ENCODE results near the gene SEC14L3. TPM values are rescaled to one million over a fixed set of nuclear protein-coding genes. Genes with fewer than 3 reads are reported as not detected.
"Not testable (repeated sequence)": the region's sequence is repeated elsewhere in the genome, so short reads cannot be mapped to it uniquely, and the experiment has no call there.

SEC14L3 gene
- polyA plus RNA-seq, 10 donors, result 0.08 to 0.10 TPM; not detected in 8

DNA sequence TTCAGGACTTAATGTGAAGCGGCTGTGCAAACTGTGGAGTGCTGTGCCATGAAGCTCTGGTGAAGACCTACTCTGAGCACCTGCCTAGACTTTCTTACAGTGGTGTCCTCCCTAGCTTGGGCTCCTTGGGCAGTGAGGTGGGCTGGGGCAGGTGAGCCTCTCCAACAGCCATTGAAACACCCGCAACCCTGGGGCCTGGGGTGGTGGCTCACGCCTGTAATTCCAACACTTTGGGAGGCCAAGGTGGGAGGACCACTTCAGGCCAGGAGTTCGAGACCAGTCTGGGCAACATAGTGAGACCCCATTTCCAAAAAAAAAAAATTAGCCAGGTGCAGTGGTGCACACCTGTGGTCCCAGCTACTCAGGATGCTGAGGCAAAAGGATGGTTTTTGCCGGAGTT is 14.3 kb upstream of the SEC14L3 start:
- DNase-seq, result no peak

DNA sequence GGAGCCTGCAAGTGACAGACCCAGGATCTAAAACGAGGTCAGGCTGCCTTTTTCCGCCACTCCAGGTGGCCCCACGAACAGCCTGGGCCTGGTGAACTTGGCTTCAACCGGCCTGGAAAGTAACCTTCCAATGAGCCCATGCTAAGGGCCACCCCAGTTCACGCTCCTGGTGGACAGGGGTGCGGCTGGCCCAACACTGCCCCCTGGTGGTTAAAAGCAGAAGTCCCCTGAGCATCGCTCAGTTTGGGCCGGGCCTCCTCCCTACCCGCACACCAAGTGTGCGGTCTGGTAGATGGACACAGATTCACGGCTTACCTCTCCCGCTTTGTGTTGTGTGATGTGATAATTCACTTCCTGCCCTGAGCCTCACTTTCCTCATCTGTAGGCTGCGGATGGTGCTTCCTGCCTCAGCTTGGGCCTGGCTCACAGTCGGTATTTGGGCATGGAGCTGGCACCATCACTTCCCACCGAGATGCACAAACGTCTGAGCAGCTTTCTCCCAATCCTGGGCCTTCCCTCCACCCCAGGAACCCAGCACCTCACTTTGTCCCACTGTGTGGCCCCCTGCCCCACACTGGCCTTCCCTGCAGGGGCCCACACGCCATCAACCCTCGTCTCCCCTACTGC is 13.7 kb upstream of the SEC14L3 start:
- peak; percentile 8 to 58 (median 36) for DNase-seq

DNA sequence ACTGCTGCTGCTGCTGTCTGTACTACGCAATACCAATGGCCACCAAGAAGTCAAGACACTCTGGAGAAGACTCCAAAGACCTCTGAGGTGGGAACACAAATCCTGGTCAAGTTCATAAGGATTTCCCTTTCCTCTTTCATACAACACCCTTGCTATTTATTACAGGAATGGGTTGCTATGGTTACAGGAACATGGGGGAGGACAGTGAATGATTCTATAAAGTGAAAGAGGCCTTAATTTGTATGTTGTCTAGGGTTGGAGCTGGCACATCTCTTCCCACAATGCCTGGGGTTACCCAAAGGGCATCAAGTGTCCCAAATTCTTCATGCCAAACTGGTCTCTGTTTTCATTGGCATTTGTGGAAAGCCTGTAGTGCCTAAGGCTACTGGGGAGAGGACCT is 11.4 kb upstream of the SEC14L3 start:
- no peak for DNase-seq

DNA sequence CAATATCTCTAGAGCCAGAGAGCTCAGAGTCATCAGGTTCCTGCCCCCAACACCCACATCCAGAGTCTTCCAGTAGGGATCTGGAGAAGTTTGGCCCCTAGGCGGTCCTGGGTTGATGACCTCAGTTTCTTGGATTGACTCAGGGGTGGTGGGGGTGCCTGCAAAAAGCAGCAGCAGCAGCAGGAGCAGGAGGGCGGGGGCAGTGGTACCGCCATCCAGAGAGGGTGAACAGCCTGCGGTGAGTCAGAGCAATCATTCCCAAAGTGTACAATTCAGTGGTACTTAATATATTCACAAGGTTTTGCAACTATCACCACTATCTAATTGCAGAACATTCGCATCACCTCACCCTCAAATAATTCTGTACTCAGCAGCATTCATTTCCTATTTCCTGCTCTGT is 9.9 kb upstream of the SEC14L3 start:
- peak in 1 of 3 donors; percentile 0 for DNase-seq

- no peak for DNase-seq
Observed at GRCh38 chr22:30479981-30480380, 8.2 kb upstream of the SEC14L3 start.

- no peak for DNase-seq
Observed at GRCh38 chr22:30474683-30475424, 3.0 kb upstream of the SEC14L3 start.

- no peak for DNase-seq
Observed at GRCh38 chr22:30474121-30474520, 2.3 kb upstream of the SEC14L3 start.

DNA sequence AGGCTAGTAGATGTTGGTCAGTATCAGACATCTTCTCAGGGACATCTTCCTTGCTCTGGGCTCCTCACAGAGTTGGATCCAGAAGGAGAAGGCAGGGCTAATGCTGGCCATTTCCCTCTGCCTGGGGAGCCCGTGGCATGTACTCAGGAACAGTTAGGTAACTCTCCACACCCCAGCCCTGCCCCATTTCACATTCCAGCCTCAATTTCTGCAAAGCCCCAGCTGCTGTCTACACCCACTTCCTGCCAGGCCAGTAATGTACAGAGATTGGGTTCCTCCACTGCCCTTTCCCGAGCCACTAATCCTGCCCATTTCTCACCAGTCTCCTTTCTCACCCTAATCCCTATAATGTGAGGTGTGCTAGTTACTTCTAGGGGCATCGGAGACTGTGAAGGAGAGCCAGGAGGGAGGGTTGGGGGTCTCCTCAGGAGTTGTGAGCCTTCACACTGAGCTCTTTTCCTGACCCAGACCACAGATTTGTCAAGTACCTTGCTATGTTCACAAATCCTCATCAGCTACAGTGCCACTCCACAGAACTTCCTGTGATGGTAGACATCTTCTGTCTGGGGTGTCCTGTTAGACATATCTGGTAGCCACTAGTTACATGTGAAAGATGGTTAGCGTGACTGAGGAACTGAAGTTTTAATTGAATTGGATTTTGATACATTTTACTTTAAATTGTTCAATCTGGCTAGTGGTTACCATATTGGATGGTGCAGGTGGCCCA is 1.3 kb upstream of the SEC14L3 start:
- no peak for DNase-seq

GRCh38 chr22:30470655-30471054 is 1.2 kb downstream of the SEC14L3 start:
- no peak for DNase-seq

DNA sequence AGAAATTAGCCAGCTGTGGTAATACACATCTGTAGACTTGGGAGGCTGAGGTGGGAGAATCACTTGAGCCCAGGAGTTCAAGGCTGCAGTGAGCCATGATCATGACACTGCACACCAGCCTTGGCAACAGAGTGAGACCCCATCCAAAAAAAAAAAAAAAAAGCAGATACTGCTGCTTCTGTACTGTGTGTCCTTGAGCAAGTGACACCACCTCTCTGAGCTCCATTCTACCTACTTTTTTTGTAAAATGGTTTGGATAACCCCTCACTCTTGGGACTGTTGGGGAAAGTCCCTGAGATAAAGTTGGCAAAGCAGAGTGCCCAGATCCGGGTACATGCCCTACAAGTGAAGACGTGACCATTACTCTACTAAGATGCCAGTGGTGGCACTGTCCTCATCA is 2.7 kb downstream of the SEC14L3 start:
- no peak for DNase-seq

GRCh38 chr22:30460555-30460954 is 11.3 kb downstream of the SEC14L3 start:
- DNase-seq, result not testable (repeated sequence)

DNA sequence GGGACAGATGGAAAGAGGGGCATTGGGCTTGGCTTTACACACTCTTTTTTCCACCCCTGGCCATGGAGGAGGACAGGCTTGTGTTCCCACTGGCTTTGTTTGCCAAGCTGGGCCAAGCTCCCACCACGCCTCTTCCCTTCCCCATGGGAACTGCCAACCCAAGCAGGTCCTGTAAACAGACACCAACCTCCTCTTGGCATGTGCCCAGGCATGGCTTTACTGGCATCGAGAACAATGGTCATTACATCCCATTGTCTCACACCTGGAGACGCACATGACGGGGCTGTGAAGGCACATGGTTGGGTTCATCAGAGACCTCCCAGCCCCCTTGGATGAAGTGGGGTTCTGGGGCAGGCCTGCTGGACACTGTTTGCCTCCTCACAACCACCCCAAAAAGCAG is 11.7 kb downstream of the SEC14L3 start:
- DNase-seq, result no peak

DNA sequence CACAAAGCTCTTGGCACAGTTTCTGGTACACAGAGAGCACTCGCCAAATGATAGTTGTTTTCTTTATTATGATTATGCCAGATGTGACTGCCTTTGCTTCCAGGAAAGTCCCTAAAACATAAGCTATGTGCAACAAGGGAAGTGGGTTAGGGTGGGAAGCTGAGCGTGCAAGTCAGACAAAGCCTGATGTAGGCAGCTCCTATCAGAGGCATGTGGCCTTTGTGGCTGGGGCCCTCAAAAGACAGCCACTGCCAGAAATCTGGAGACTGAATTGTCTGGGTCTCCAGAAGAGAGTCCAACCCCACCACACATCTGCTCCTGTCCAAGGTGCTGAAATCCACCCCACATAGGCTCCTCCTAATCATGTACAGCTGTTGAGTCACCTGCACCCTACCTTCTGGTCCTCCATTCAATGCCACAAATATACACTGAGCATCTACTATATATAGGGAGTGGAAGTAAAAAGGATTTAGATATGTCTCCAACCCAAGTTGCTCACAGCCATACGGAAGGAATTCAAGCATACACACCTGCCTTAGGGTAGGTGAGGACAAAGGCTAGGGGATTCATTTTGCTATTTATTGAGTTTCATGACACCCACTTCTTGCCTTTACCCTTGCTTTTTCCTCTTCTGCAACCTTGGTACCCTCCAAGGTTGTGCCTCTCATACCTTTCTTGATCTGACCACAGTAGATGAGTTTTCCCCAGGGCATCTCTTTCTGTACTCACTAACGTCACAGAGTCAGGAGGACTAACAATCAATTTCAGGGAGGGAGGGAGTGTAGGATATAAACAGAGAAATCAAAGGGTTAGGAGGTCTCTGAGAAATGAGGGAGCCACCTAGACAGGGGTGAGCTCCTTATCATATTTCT is 12.4 kb downstream of the SEC14L3 start:
- DNase-seq, result peak in 1 of 3 donors; percentile 34

GRCh38 chr22:30457981-30458380 is 13.8 kb downstream of the SEC14L3 start:
- no peak for DNase-seq

- DNase-seq, result no peak
Observed at GRCh38 chr22:30455075-30455840, 16.6 kb downstream of the SEC14L3 start.

GRCh38 chr22:30453731-30454510 is 17.9 kb downstream of the SEC14L3 start:
- DNase-seq, result peak in 1 of 3 donors; percentile 21

- DNase-seq, result no peak
Observed at GRCh38 chr22:30452861-30453260, 19.0 kb downstream of the SEC14L3 start.

- not testable (repeated sequence) for DNase-seq
Observed at GRCh38 chr22:30451488-30451887, 20.3 kb downstream of the SEC14L3 start.

- DNase-seq, result no peak
Observed at GRCh38 chr22:30447656-30448055, 24.2 kb downstream of the SEC14L3 start.

DNA sequence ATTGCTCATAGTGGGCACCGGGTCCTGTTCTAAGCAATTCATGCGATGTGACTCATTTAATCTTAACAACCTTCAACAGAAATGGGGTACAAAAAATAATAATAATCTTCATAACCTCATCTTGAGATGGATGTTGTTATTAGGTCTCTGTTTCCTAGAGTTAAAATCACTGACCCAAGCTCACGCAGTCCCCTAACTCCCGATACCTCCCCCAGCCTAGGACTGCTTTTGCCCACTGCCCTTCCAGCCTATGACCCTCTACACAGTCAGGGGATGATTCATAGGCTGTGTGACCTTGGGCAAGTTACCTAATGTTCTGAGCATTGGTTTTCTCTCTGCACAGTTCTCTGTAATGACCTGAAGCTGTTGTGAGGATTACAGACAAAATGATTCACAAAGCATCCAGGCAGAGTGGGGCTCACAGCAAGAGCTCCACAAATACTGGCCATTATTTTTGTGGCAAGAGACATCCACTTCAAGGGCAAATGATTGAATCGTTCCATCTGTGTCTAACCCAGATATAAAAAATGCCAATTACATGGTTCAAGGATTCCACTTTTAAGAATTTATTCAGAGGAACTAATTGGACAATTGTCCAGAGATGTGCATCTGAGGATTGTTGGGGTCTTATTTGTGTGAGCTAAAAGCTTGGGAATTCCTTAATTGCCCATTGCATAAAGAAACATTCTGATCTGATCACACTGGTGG is 26.2 kb downstream of the SEC14L3 start:
- no peak for DNase-seq
